Measurements from ENCODE around the gene NR4A2.

The NR4A2 gene

DNA sequence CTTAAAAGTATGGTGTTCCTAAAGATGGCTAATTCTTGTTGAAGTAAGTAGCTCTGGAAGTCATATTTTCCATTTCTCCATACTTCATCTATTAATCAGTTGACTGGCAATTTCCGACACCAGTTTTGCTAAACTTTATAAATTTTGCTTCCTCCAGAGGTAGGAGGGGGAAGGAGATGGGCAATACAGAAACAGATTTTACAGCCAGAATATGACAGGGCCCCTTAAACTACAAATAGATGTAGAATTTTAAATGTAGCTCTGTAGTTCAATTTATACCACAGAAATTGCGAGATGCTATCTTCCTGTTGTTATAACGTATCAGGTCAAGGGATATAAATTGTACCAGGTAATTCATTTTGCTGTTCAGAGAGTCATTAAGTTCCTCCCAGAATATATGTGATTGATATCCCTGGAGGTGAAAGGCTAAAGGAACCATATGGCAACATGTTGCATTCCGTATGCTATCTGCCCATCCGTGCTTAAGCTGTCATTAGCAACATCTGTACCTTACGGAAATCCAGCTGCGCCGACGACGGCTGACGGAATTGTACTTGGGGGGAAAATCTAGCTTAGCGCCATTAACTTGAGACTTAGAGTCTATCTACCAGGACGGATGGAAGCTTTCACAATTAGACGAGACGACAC lies 8.4 kb upstream of the NR4A2 start:
- TF ChIP-seq, protein P1, sequence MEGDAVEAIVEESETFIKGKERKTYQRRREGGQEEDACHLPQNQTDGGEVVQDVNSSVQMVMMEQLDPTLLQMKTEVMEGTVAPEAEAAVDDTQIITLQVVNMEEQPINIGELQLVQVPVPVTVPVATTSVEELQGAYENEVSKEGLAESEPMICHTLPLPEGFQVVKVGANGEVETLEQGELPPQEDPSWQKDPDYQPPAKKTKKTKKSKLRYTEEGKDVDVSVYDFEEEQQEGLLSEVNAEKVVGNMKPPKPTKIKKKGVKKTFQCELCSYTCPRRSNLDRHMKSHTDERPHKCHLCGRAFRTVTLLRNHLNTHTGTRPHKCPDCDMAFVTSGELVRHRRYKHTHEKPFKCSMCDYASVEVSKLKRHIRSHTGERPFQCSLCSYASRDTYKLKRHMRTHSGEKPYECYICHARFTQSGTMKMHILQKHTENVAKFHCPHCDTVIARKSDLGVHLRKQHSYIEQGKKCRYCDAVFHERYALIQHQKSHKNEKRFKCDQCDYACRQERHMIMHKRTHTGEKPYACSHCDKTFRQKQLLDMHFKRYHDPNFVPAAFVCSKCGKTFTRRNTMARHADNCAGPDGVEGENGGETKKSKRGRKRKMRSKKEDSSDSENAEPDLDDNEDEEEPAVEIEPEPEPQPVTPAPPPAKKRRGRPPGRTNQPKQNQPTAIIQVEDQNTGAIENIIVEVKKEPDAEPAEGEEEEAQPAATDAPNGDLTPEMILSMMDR (IDR thresholded peaks at IDR 0.05; ENCODE audit: borderline replicate concordance, control extremely low read depth, extremely low read depth, insufficient read depth, missing control alignments): no peak
- in situ Hi-C loops (cut with MboI; ENCODE audit: low sequenced_read_pairs, unreplicated experiment): loop anchor here (10.0 kb wide), 1 partner anchor 244 kb away; no protein-coding TSS in a partner anchor
- DNase-seq (ENCODE audit: low spot score): peak; percentile 27

DNA sequence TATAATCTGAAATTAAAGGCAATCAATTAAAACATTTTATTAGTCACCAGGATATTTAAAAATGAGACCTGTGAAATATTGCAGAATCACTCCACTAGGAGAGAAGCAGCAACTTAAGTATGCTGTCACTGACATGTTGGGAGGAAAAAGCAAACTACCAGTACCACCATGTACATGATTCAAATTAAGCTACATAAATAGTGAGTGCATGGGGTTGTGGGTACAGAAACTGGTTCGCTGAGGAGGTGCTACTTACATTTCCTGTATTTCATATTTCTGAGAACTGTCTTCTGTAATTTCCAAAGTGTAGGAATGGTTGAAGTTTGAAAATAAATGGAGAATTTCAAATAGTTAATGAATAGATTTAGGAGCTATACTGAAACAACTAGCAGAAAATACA lies 7.9 kb upstream of the NR4A2 start:
- DNase-seq (ENCODE audit: low spot score): no peak
- in situ Hi-C loops (cut with MboI; ENCODE audit: low sequenced_read_pairs, unreplicated experiment): loop anchor here (10.0 kb wide), 1 partner anchor 244 kb away; no protein-coding TSS in a partner anchor
- TF ChIP-seq, protein P1 (IDR thresholded peaks at IDR 0.05; ENCODE audit: borderline replicate concordance, control extremely low read depth, extremely low read depth, insufficient read depth, missing control alignments): no peak

DNA sequence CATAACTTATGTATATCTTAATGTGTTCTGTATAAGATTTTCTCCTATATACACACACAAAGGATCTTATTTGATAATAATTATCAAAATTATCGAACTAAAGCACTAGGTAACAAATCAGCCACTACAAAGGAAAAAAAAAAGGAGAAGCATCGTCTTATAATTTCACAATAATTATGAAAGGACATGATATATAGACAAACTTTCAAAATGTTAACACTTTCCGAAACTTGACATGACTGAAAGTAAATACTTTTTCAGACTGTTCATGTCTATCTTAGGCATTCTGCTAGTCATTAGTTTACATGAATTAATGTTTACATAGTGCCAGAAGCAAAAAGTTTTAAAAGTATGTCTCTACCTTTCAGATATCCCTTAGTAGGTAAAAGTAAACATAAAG lies 7.3 kb upstream of the NR4A2 start:
- in situ Hi-C loops (cut with MboI; ENCODE audit: low sequenced_read_pairs, unreplicated experiment): loop anchor here (10.0 kb wide), 1 partner anchor 245 kb away; no protein-coding TSS in a partner anchor
- DNase-seq (ENCODE audit: low spot score): no peak
- TF ChIP-seq, protein P1 (IDR thresholded peaks at IDR 0.05; ENCODE audit: borderline replicate concordance, control extremely low read depth, extremely low read depth, insufficient read depth, missing control alignments): no peak

DNA sequence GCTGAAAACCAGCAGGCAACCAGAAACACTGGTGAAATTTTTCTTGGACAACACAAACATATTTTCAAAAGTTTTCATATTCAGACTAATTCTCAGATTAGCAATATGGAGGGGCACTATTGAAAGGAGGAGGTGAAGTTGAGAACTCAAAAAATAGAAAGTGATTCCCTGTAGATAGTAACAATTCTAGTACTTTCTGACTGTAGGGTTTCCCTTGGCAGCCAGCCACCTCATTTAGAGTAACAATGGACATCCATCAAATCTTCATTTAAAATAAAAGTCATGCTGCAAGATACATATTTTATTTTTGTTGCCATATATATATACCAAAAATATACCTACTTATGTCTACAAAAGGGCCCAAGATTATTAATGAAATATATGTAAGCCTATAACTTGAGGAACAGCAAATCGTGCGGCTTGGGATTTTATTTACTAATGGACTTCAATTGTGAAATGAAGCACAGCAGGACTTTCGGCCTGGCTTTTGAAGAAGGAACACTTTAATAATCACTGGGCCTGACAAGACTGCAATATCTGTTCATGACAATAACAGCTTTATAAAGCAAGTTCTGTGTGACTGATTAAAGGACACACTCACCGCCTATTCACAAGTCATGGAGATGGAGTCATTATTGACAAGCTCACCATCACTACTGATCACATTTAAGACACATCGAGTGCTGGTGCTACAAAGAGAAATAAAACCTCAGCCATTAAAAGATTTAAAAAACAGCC lies 6.8 kb upstream of the NR4A2 start:
- DNase-seq (ENCODE audit: low spot score): no peak
- TF ChIP-seq, protein P1 (IDR thresholded peaks at IDR 0.05; ENCODE audit: borderline replicate concordance, control extremely low read depth, extremely low read depth, insufficient read depth, missing control alignments): no peak
- in situ Hi-C loops (cut with MboI; ENCODE audit: low sequenced_read_pairs, unreplicated experiment): no loop called here

DNA sequence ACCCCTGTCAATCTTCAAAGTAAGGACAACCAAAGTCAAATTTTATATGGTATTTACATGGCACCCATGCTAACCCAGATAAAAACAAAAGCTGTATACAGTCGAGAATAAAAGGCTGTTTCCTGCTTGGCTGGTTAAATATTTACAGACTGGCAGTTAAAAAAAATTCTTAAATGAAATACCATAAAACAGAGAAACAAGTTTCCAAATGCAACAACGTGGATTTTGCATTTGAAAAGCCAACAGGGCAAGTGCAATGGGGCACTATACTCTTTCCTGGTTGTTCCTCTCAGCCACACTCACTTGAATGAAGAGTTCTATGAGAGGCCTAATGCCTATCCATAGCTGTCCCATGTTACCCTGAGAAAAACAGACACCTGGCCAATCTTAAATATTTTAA lies 6.1 kb upstream of the NR4A2 start:
- in situ Hi-C loops (cut with MboI; ENCODE audit: low sequenced_read_pairs, unreplicated experiment): no loop called here
- TF ChIP-seq, protein P1 (IDR thresholded peaks at IDR 0.05; ENCODE audit: borderline replicate concordance, control extremely low read depth, extremely low read depth, insufficient read depth, missing control alignments): no peak
- no peak for DNase-seq (ENCODE audit: low spot score)

DNA sequence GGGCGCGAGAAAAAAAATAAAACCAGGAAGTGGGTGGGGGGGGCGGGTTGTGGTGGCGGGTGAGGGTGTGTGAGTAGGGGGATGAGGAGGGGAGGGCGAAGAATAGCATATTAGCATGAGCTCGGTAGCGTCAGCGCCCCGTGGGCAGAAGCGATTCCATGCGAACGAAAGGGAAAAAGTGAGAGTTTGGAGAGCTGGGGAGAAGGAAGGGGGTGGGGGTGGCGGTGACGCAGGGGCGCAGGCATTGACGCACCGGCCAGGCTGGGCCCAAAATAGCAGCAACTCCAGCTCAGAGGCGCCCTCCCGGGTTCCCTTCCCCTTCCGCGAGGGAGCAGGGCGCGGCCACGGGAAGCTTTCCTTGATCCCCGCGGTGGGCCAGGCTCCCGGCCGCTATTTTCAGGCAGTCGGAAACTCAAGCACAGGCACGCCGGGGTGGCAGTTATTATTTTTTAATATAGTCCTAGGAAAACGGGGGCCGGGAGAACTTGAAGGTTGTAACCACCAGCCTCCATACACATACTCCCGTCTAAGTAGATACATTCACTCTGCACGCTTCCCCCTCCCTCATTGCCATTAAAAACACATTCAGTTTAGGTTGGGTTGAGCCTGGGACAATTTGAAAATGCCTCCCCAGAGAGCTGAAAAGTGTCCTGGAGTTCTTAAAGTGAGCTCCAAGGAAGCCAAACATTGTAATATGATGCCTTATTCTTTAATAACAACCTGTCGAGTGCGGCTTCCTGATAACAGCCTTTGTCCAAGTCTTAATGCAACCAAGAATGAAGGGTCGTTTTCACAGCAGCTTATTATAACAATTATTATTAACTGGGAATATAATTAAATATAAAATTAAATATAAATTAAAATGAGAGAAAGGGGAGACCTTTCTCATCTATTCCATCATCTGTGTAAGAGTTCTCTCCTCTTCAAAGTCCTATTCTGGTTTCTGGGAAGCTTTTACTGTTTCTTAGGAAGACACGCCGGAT lies 2.3 kb upstream of the NR4A2 start:
- peak; percentile 70 for DNase-seq (ENCODE audit: low spot score)
- TF ChIP-seq, protein P1 (IDR thresholded peaks at IDR 0.05; ENCODE audit: borderline replicate concordance, control extremely low read depth, extremely low read depth, insufficient read depth, missing control alignments): no peak
- in situ Hi-C loops (cut with MboI; ENCODE audit: low sequenced_read_pairs, unreplicated experiment): no loop called here

Data from GM13976 (cell line).